ENCODE results near the gene EIF4A3.

Gene EIF4A3

DNA sequence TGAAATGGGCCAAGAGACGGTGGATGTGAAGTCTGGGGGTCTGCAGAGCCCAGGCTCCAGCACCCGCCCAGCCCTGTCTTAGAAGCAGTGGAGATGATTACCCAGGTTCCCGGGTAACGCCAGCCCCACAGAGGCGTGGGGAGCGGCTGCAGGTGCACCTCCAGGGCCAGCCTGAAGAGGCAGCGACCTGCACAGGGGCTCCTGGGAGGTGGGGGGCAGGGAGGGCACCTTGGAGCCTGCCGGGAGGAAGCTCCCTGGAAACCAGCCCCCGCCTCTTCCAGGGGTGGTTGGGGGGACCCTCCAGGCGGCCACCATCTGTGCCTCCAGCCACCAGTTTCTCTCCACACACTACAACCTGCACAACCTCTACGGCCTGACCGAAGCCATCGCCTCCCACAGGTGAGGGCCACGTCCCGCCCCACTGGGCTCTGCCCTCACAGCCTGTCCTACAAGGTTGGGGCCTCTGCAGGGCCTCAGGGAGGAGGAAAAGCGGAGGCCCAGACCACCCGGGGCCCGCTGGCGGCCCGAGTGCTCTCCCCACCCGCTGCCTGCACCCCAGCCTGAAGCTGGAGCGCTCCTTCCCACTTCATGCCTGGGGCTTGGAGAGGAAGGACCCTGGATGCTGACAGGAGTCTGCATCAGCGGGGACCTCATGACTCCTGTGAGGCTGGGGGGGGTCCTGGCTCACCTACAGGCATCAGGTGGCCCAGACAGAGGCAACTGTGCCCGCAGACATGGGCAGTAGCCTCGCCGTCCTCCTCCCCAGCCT lies 35.0 kb downstream of the EIF4A3 start:
- DNase-seq = no peak

GRCh38 chr17:80110927-80111701 lies 35.8 kb downstream of the EIF4A3 start:
- no peak for DNase-seq

GRCh38 chr17:80110447-80110812 lies 36.5 kb downstream of the EIF4A3 start:
- no peak for DNase-seq

DNA sequence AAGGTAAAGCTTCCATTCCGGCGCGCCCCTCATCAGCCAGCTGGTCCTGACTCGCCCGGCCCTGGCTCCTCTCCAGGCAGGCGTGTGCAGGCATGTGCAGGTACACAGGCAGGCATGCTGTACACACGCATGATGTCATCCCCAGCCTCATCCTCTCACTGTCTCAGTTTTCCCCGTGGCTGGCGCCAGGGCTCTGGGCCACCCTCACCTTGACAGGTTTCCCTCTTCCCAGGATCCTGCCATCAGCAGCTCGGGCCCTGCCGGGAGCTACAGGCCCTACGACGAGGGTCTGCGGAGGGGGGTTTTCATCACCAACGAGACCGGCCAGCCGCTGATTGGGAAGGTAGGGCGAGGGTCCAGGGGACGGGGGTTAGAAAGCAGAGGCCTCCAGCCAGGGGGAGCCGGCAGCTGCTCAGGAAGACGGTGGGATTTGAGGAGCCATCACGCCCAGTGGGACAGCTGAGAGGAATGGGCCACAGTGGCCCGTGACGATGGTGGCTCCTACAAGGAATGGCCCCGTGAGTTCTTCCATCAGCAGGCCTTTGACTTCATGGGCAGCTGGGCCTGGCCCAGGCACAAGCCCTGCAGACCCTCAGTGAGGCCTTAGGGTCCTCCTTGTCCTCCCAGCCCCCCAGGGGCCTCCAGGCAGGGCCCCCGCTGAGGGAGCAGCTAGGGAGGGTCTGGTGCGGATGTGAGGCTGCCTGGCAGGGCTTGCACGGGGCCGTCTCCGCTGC lies 37.0 kb downstream of the EIF4A3 start:
- DNase-seq = no peak

- no peak for DNase-seq
Observed at GRCh38 chr17:80109066-80109660, 37.8 kb downstream of the EIF4A3 start.

GRCh38 chr17:80108036-80108971 lies 38.6 kb downstream of the EIF4A3 start:
- DNase-seq = no peak

DNA sequence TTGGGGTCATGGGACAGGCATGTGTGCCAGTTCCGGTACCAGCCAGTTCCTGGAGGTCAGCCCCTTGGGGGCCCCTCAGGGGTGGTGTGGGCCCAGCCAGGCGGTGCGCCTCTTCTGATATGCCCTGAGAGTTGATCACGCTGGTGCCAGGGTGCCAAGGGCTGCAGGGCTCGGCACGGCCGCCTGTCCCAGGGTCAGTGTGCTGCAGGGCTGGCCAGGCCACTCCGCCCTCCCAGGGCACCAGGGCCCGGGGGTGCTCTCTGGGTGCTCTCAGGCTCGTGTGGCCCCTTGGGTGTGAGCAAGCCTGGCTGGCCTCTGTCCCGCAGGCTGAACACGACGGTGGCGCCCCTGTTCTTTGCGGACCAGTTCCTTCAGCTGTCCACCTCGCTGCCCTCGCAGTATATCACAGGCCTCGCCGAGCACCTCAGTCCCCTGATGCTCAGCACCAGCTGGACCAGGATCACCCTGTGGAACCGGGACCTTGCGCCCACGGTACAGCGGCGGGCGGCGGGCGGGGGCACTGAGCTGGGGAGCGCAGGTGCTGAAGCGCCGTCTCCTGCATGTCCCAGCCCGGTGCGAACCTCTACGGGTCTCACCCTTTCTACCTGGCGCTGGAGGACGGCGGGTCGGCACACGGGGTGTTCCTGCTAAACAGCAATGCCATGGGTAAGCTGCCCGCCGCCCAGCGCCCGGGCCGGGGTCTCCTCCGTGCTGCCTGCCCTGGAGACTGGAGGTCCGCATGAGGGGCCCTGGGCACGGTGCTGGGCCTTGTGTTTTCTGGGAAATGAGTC lies 39.5 kb downstream of the EIF4A3 start:
- DNase-seq = no peak

DNA sequence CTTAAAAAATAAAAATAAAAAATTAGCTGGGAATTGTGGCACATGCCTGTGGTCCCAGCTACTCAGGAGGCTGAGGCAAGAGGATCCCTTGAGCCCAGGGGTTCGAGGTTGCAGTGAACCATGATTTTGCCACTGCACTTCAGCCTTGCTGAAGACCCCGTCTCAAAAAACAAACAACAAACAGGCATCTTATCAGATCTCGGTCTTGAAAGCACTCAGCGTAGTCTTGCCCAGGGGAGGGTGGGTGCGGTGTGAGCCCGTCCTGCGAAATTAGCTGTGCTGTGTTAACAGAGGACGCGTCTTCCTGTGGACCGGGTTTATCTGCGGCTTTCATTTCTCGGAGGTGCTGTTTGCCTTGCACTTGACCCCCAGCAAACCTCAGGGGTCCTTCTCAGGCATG lies 40.2 kb downstream of the EIF4A3 start:
- no peak for DNase-seq

DNA sequence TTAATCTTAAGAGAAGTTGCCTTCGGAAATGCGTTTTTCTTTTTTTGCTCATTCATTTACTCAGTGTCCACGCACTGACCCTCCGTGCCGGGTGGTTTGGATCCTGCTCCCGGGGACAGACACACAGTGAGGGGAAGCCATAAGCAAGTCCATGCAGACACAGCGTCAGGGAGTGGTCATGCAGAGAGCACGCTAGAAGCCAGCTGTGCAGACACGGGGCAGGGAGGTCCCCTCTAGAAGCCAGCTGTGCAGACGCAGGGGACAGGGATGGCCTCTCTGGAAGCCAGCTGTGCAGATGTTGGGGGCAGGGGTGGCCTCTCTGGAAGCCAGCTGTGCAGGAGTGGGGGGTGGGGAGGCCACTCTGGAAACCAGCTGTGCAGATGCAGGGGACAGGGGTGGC lies 40.8 kb downstream of the EIF4A3 start:
- DNase-seq = no peak

GRCh38 chr17:80105762-80106161 lies 41.2 kb downstream of the EIF4A3 start:
- no peak for DNase-seq

DNA sequence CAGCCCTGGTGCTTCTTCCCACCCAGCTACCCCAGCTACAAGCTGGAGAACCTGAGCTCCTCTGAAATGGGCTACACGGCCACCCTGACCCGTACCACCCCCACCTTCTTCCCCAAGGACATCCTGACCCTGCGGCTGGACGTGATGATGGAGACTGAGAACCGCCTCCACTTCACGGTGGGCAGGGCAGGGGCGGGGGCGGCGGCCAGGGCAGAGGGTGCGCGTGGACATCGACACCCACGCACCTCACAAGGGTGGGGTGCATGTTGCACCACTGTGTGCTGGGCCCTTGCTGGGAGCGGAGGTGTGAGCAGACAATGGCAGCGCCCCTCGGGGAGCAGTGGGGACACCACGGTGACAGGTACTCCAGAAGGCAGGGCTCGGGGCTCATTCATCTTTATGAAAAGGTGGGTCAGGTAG lies 42.0 kb downstream of the EIF4A3 start:
- DNase-seq = no peak

- no peak for DNase-seq
Observed at GRCh38 chr17:80104321-80104955, 42.5 kb downstream of the EIF4A3 start.

DNA sequence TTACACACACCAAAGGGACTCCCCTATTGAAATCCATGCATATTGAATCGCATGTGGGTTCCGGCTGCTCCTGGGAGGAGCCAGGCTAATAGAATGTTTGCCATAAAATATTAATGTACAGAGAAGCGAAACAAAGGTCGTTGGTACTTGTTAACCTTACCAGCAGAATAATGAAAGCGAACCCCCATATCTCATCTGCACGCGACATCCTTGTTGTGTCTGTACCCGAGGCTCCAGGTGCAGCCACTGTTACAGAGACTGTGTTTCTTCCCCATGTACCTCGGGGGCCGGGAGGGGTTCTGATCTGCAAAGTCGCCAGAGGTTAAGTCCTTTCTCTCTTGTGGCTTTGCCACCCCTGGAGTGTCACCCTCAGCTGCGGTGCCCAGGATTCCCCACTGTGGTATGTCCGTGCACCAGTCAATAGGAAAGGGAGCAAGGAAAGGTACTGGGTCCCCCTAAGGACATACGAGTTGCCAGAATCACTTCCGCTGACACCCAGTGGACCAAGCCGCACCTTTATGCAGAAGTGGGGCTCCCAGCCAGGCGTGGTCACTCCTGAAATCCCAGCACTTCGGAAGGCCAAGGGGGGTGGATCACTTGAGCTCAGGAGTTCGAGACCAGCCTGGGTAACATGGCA lies 43.4 kb downstream of the EIF4A3 start:
- DNase-seq = no peak

GRCh38 chr17:80102664-80103448 lies 44.1 kb downstream of the EIF4A3 start:
- no peak for DNase-seq

DNA sequence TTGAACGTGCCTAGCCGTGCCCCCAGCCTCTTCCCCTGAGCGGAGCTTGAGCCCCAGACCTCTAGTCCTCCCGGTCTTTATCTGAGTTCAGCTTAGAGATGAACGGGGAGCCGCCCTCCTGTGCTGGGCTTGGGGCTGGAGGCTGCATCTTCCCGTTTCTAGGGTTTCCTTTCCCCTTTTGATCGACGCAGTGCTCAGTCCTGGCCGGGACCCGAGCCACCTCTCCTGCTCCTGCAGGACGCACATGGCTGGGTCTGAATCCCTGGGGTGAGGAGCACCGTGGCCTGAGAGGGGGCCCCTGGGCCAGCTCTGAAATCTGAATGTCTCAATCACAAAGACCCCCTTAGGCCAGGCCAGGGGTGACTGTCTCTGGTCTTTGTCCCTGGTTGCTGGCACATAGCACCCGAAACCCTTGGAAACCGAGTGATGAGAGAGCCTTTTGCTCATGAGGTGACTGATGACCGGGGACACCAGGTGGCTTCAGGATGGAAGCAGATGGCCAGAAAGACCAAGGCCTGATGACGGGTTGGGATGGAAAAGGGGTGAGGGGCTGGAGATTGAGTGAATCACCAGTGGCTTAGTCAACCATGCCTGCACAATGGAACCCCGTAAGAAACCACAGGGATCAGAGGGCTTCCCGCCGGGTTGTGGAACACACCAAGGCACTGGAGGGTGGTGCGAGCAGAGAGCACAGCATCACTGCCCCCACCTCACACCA lies 44.8 kb downstream of the EIF4A3 start:
- peak; percentile 39 for DNase-seq

DNA sequence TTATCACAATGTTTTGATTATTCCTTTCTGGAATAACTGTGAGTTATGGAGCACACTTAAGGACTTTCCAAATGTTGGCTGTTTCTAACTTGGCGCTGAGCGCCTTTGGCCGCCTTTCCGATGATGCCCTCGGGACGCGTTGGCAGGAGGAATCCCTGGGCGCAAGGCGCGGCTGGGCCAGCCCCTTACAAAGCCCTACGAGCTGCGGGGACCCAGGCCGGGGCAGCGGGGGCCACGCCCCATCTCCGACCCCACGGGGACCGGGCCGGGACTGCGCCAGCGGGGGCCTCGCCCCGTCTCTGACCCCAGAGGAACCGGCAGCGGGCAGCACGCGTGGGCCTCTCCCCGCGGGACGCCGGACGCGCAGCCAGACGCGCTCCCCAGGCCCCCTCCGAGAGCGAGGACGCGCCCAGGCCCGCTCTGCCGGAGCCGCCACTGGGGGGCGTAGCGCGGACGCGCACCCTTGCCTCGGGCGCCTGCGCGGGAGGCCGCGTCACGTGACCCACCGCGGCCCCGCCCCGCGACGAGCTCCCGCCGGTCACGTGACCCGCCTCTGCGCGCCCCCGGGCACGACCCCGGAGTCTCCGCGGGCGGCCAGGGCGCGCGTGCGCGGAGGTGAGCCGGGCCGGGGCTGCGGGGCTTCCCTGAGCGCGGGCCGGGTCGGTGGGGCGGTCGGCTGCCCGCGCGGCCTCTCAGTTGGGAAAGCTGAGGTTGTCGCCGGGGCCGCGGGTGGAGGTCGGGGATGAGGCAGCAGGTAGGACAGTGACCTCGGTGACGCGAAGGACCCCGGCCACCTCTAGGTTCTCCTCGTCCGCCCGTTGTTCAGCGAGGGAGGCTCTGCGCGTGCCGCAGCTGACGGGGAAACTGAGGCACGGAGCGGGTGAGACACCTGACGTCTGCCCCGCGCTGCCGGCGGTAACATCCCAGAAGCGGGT lies 45.6 kb downstream of the EIF4A3 start, which contains the start of gene GAA:
GAA (plus strand) TSS at position 571 of the 935 bp plus-strand sequence. CDS start 3,006 bp downstream, outside the sequence.
- peak; percentile 88 for DNase-seq

DNA sequence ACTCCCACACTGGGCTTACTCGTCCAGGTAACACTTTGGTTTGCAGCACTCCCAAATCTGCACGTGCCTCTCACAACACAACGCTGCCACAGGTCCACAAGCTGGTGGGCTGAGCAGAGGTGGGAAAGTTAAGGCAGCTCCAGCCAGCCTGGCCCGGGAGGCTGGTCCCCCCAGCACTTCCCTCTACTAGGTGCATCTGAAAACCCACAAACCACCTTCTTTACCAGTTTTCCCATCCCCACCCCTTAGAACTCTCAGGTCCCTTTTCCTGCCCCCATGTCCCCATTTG lies 46.9 kb downstream of the EIF4A3 start:
- DNase-seq = no peak

Data from CD4-positive, alpha-beta T cell treated with Interleukin-6 for 4 hours (primary cell).